Naive thymus-derived CD8-positive, alpha-beta T cell (primary cell): Measurements from ENCODE around the gene CC2D1A. TPM values are rescaled to one million over a fixed set of nuclear protein-coding genes. Genes with fewer than 3 reads are reported as not detected.

ENCODE experiments used
- ATAC-seq, 2 donors: fragments of 150-1000 bp; cut with Tn5 transposase in 1 of 2; sonication (Bioruptor Pico), chemical (Tn5 transposase) in 1 of 2; 1 replicate in 1 of 2; 2 replicates in 1 of 2; pipeline ENCODE4 v1.10.0; 2021; ENCODE audit warnings: mild to moderate bottlenecking in 2 of 2, moderate library complexity in 2 of 2
- POLR2A ChIA-PET: fragments of 350-600 bp; sonication (Branson Sonifier 250); formaldehyde crosslinking; loops from one replicate; lab custom pipeline; 2021; ENCODE audit warnings: antibody characterized with exemption; lab: Charles Lee
- DNase-seq, 10 donors: peaks; one replicate each; pipeline versions ENCODE4 v3.0.0 to v3.0.0-alpha.2; 2020 to 2022
- H3K27ac Mint-ChIP-seq, 10 donors: one replicate each; pipeline ENCODE4 v1.8.0; 2020 to 2022; ENCODE audit warnings: mild to moderate bottlenecking in 10 of 10, mixed read lengths in 10 of 10, moderate library complexity in 4 of 10, inconsistent platforms in 1 of 10
- H3K27me3 Mint-ChIP-seq, 5 donors: one replicate each; pipeline ENCODE4 v1.8.0; 2021 to 2022; ENCODE audit warnings: mixed read lengths in 5 of 5
- H3K36me3 Mint-ChIP-seq, 3 donors: one replicate each; pipeline ENCODE4 v1.8.0; 2020 to 2022; ENCODE audit warnings: mixed read lengths in 3 of 3, mild to moderate bottlenecking in 2 of 3, inconsistent platforms in 1 of 3
- H3K4me1 Mint-ChIP-seq, 4 donors: one replicate each; pipeline ENCODE4 v1.8.0; 2021 to 2022; ENCODE audit warnings: mixed read lengths in 4 of 4
- H3K4me3 Mint-ChIP-seq, 10 donors: one replicate each; pipeline ENCODE4 v1.8.0; 2020 to 2022; ENCODE audit warnings: mild to moderate bottlenecking in 10 of 10, mixed read lengths in 10 of 10, moderate library complexity in 6 of 10, inconsistent platforms in 1 of 10
- H3K9me3 Mint-ChIP-seq, 9 donors: one replicate each; pipeline ENCODE4 v1.8.0; 2020 to 2022; ENCODE audit warnings: mixed read lengths in 9 of 9, mild to moderate bottlenecking in 3 of 9, inconsistent platforms in 1 of 9, moderate library complexity in 1 of 9
- polyA plus RNA-seq, 3 donors: library from polyadenylated mRNA; unstranded; fragments of 300-500 nt; fragmentation: Illumina TruSeq; gene quantifications; one replicate each; pipeline ENCODE4 v1.2.3, GENCODE V29; 2021
- total RNA-seq, 8 experiments: library from RNA in 2 of 8; stranded (reverse) in 2 of 8; gene quantifications; one replicate each; pipeline ENCODE4 v1.2.3 and lab custom pipeline; 2021 to 2026

Gene CC2D1A
- total and polyA plus RNA-seq, 5 experiments from 2014 or later = 4.3 to 30.7 (median 10.5) TPM

GRCh38 chr19:13929340-13929739 is 23.3 kb downstream of the CC2D1A start:
- POLR2A ChIA-PET = interaction anchor here (1.1 to 1.7 kb wide), 2 partner anchors 10 to 22 kb away, joined by 3 read pairs; no protein-coding TSS in a partner anchor
- DNase-seq = no peak
- Mint-ChIP-seq H3K9me3 (no peaks in the 10 kb centered on the region), H3K27ac (peak overlapping the region in 1 of 10 donors; percentile 33), H3K36me3 (peaks cover 0 to 22% (median 3%) of the 10 kb centered on the region in 3 donors), H3K4me1 (peaks cover under 1 to 14% (median 7%) of the 10 kb centered on the region in 4 donors), H3K4me3 (no peak overlapping the region), H3K27me3 (peaks cover 0 to 11% (median under 1%) of the 10 kb centered on the region in 5 donors)
- no peak for ATAC-seq

- H3K4me3 Mint-ChIP-seq = no peak overlapping the region
- no peak overlapping the region for H3K27ac Mint-ChIP-seq
- no peak for ATAC-seq
- DNase-seq = no peak
- peaks cover 5 to 19% (median 10%) of the 10 kb centered on the region in 4 donors for H3K4me1 Mint-ChIP-seq
- H3K36me3 Mint-ChIP-seq = peaks cover 0 to 18% (median 3%) of the 10 kb centered on the region in 3 donors
- POLR2A ChIA-PET = interaction anchor here (1.1 to 1.7 kb wide), 2 partner anchors 9 to 22 kb away, joined by 3 read pairs; no protein-coding TSS in a partner anchor
- no peaks in the 10 kb centered on the region for H3K9me3 Mint-ChIP-seq
- H3K27me3 Mint-ChIP-seq = peaks cover 2 to 11% (median 4%) of the 10 kb centered on the region in 5 donors
Measured at GRCh38 chr19:13929956-13930355, 24.0 kb downstream of the CC2D1A start.

GRCh38 chr19:13930402-13930801 is 24.4 kb downstream of the CC2D1A start:
- DNase-seq (no peak), ATAC-seq (no peak)
- Mint-ChIP-seq H3K9me3 (no peaks in the 10 kb centered on the region), H3K4me1 (peaks cover 5 to 19% (median 10%) of the 10 kb centered on the region in 4 donors), H3K27ac (no peak overlapping the region), H3K27me3 (peaks cover 2 to 11% (median 4%) of the 10 kb centered on the region in 5 donors), H3K4me3 (no peak overlapping the region), H3K36me3 (peaks cover 0 to 13% (median 3%) of the 10 kb centered on the region in 3 donors)
- POLR2A ChIA-PET = interaction anchor here (1.7 kb wide), 1 partner anchor 23 kb away, joined by 3 read pairs; no protein-coding TSS in a partner anchor

- no peak overlapping the region for H3K4me3 Mint-ChIP-seq
- no peak for DNase-seq
- no peak overlapping the region for H3K27ac Mint-ChIP-seq
- POLR2A ChIA-PET = interaction anchor here (0.6 to 1.1 kb wide), 2 partner anchors 19 to 21 kb away, joined by 3 to 4 read pairs; no protein-coding TSS in a partner anchor
- H3K4me1 Mint-ChIP-seq = peaks cover 5 to 19% (median 10%) of the 10 kb centered on the region in 4 donors
- H3K36me3 Mint-ChIP-seq = peaks cover 0 to 8% (median 3%) of the 10 kb centered on the region in 3 donors
- H3K27me3 Mint-ChIP-seq = peaks cover 2 to 11% (median 4%) of the 10 kb centered on the region in 5 donors
- no peak for ATAC-seq
- H3K9me3 Mint-ChIP-seq = no peaks in the 10 kb centered on the region
Measured at GRCh38 chr19:13931391-13932148, 25.6 kb downstream of the CC2D1A start.

GRCh38 chr19:13932149-13932637 is 26.2 kb downstream of the CC2D1A start:
- POLR2A ChIA-PET = no interaction called here
- H3K4me3 Mint-ChIP-seq = no peak overlapping the region
- H3K27me3 Mint-ChIP-seq = peaks cover 2 to 13% (median 4%) of the 10 kb centered on the region in 5 donors

GRCh38 chr19:13932911-13933393 is 27.0 kb downstream of the CC2D1A start:
- no peak overlapping the region for H3K4me3 Mint-ChIP-seq
- no peak overlapping the region for H3K27ac Mint-ChIP-seq
- H3K27me3 Mint-ChIP-seq = peaks cover 3 to 20% (median 6%) of the 10 kb centered on the region in 5 donors
- DNase-seq (no peak), ATAC-seq (no peak)
- POLR2A ChIA-PET = no interaction called here
- peaks cover 5 to 19% (median 12%) of the 10 kb centered on the region in 4 donors for H3K4me1 Mint-ChIP-seq
- peaks cover 0 to 3% (median 0%) of the 10 kb centered on the region in 3 donors for H3K36me3 Mint-ChIP-seq
- H3K9me3 Mint-ChIP-seq = no peaks in the 10 kb centered on the region

More at GRCh38 chr19:13932149-13932637, 26.2 kb downstream of the CC2D1A start:
- ATAC-seq = no peak
- Mint-ChIP-seq H3K27ac (peak overlapping the region in 2 of 10 donors; percentile 67 to 70), H3K9me3 (no peaks in the 10 kb centered on the region), H3K36me3 (peaks cover 0 to 3% (median 3%) of the 10 kb centered on the region in 3 donors), H3K4me1 (peaks cover 5 to 19% (median 10%) of the 10 kb centered on the region in 4 donors)
- no peak for DNase-seq

GRCh38 chr19:13934785-13935109 is 28.7 kb downstream of the CC2D1A start:
- Mint-ChIP-seq H3K9me3 (no peaks in the 10 kb centered on the region), H3K4me1 (peaks cover 5 to 19% (median 12%) of the 10 kb centered on the region in 4 donors), H3K4me3 (no peak overlapping the region), H3K27ac (peak overlapping the region in 1 of 10 donors; percentile 66), H3K27me3 (peaks cover 3 to 20% (median 6%) of the 10 kb centered on the region in 5 donors), H3K36me3 (no peaks in the 10 kb centered on the region)
- ATAC-seq (no peak), DNase-seq (no peak)
- POLR2A ChIA-PET = interaction anchor here (1.1 kb wide), 1 partner anchor 97 kb away, joined by 3 read pairs; the partner anchor contains the start of gene IL27RA

GRCh38 chr19:13935765-13936510 is 29.9 kb downstream of the CC2D1A start:
- Mint-ChIP-seq H3K9me3 (no peaks in the 10 kb centered on the region), H3K27ac (no peak overlapping the region), H3K4me3 (no peak overlapping the region), H3K36me3 (no peaks in the 10 kb centered on the region), H3K27me3 (peaks cover 3 to 20% (median 6%) of the 10 kb centered on the region in 5 donors), H3K4me1 (peaks cover 5 to 19% (median 12%) of the 10 kb centered on the region in 4 donors)
- POLR2A ChIA-PET = interaction anchor here (0.6 kb wide), 1 partner anchor 142 kb away, joined by 5 read pairs; no protein-coding TSS in a partner anchor
- DNase-seq (no peak), ATAC-seq (no peak)

- Mint-ChIP-seq H3K4me1 (peaks cover 5 to 19% (median 11%) of the 10 kb centered on the region in 4 donors), H3K4me3 (no peak overlapping the region), H3K9me3 (no peaks in the 10 kb centered on the region), H3K36me3 (no peaks in the 10 kb centered on the region), H3K27ac (no peak overlapping the region), H3K27me3 (peaks cover 3 to 20% (median 6%) of the 10 kb centered on the region in 5 donors)
- no peak for ATAC-seq
- DNase-seq = no peak
- POLR2A ChIA-PET = interaction anchor here (0.5 to 1.2 kb wide), 2 partner anchors 69 to 634 kb away, joined by 3 read pairs; partner anchors contain the start of gene RFX1
Measured at GRCh38 chr19:13937479-13938300, 31.7 kb downstream of the CC2D1A start.

- POLR2A ChIA-PET = interaction anchor here (0.5 to 1.6 kb wide), 5 partner anchors 9 to 633 kb away, joined by 3 to 4 read pairs (median 3); partner anchors contain the start of genes IL27RA and RFX1
- no peak for DNase-seq
- H3K9me3 Mint-ChIP-seq = no peaks in the 10 kb centered on the region
- peaks cover under 1 to 18% (median 6%) of the 10 kb centered on the region in 5 donors for H3K27me3 Mint-ChIP-seq
- H3K4me3 Mint-ChIP-seq = no peak within 1 kb of the TSS
- peaks cover 5 to 15% (median 10%) of the 10 kb centered on the region in 4 donors for H3K4me1 Mint-ChIP-seq
- H3K27ac Mint-ChIP-seq = no peak within 1 kb of the TSS
- no peaks in the 10 kb centered on the region for H3K36me3 Mint-ChIP-seq
- ATAC-seq = no peak
Measured at GRCh38 chr19:13938301-13939064, 32.5 kb downstream of the CC2D1A start, which contains the start of gene PODNL1. Gene PODNL1, minus strand, starts transcription at chr19:13938417. Its CDS starts 236 bp downstream, at chr19:13938181.
